MCF 10A (cell line): ENCODE data around the gene SPAG6. TPM values are rescaled to one million over a fixed set of nuclear protein-coding genes. Genes with fewer than 3 reads are reported as not detected.
A peak's percentile ranks its signal among the peaks of the same experiment; 100 is the strongest.

Source experiments
- BruUV-seq: library from RNA; stranded (reverse); fragments of 400-500 nt; replicated peaks from 2 replicates; lab custom pipeline; 2021; lab: Mats Ljungman, UMichigan
- CTCF ChIA-PET: fragments of 300-600 bp; sonication (Branson Sonifier 250); formaldehyde crosslinking; extraction: SDS; loops from one replicate; lab custom pipeline; 2021; ENCODE audit warnings: antibody characterized with exemption, inconsistent platforms; lab: Yijun Ruan, JAX
- POLR2A ChIA-PET: fragments of 300-600, 350-650 bp; sonication (Branson Sonifier 250); formaldehyde crosslinking; extraction: SDS; loops from one replicate; lab custom pipeline; 2020; ENCODE audit warnings: antibody characterized with exemption, inconsistent platforms; lab: Yijun Ruan, JAX
- DNase-seq: peaks from one replicate; pipeline ENCODE4 v3.0.0-alpha.2; 2018; ENCODE audit not compliant: unreplicated experiment
- H3K27ac Mint-ChIP-seq: one replicate; pipeline ENCODE4 v1.8.0; 2022; ENCODE audit warnings: mild to moderate bottlenecking, low read depth, mixed read lengths; ENCODE audit not compliant: unreplicated experiment
- H3K27me3 Mint-ChIP-seq: one replicate; pipeline ENCODE4 v1.8.0; 2022; ENCODE audit warnings: mixed read lengths; ENCODE audit not compliant: insufficient read depth, unreplicated experiment
- H3K36me3 Mint-ChIP-seq: one replicate; pipeline ENCODE4 v1.8.0; 2022; ENCODE audit warnings: mild to moderate bottlenecking, moderate library complexity, mixed read lengths; ENCODE audit not compliant: insufficient read depth, unreplicated experiment
- H3K4me1 Mint-ChIP-seq: one replicate; pipeline ENCODE4 v1.8.0; 2022; ENCODE audit warnings: mixed read lengths; ENCODE audit not compliant: insufficient read depth, unreplicated experiment
- H3K4me3 Mint-ChIP-seq: one replicate; pipeline ENCODE4 v1.8.0; 2022; ENCODE audit warnings: mild to moderate bottlenecking, moderate library complexity, mixed read lengths; ENCODE audit not compliant: unreplicated experiment
- H3K9me3 Mint-ChIP-seq: one replicate; pipeline ENCODE4 v1.8.0; 2022; ENCODE audit warnings: mixed read lengths; ENCODE audit not compliant: unreplicated experiment
- CTCF ChIP-seq: fragments of 200-600 bp; IDR thresholded peaks from one replicate; pipeline ENCODE4 v1.8.0; 2022; ENCODE audit warnings: antibody characterized with exemption, mild to moderate bottlenecking; ENCODE audit not compliant: unreplicated experiment
- intact Hi-C: fragments of 100-400 bp; cut with micrococcal nuclease; formaldehyde crosslinking; loops from 2 replicates; pipeline ENCODE4 v1.14.1; 2022
- total RNA-seq: library from RNA; stranded (reverse); gene quantifications from 2 replicates; pipeline ENCODE4 v1.2.3, GENCODE V29; 2022

The SPAG6 gene
- total RNA-seq, 1 experiment from 2014 or later, result not detected

GRCh38 chr10:22436526-22436892 lies 91.2 kb downstream of the SPAG6 start:
- Mint-ChIP-seq H3K27ac (no peak overlapping the region), H3K27me3 (no peaks in the 10 kb centered on the region), H3K9me3 (no peaks in the 10 kb centered on the region), H3K4me1 (peaks cover 20% of the 10 kb centered on the region), H3K4me3 (peak overlapping the region; percentile 10), H3K36me3 (peaks cover 13% of the 10 kb centered on the region)
- no peak for TF ChIP-seq CTCF
- CTCF ChIA-PET, result interaction anchor here (0.6 to 1.3 kb wide), 2 partner anchors 138 to 553 kb away, joined by 3 to 4 read pairs; no protein-coding TSS in a partner anchor
- POLR2A ChIA-PET, result interaction anchor here (1.0 kb wide), 1 partner anchor 9 kb away, joined by 3 read pairs; no protein-coding TSS in a partner anchor
- no peak for DNase-seq
- no TSS peak for BruUV-seq
- intact Hi-C loops, result loop anchor here (5.0 kb wide), 1 partner anchor 391 kb away; no protein-coding TSS in a partner anchor

GRCh38 chr10:22436893-22437619 lies 91.8 kb downstream of the SPAG6 start:
- CTCF ChIA-PET, result interaction anchor here (0.6 to 1.4 kb wide), 4 partner anchors 137 to 552 kb away, joined by 3 to 4 read pairs (median 3); no protein-coding TSS in a partner anchor
- Mint-ChIP-seq H3K9me3 (no peaks in the 10 kb centered on the region), H3K27ac (peak overlapping the region; percentile 89), H3K27me3 (no peaks in the 10 kb centered on the region), H3K36me3 (peaks cover 13% of the 10 kb centered on the region), H3K4me1 (peaks cover 20% of the 10 kb centered on the region), H3K4me3 (peak overlapping the region; percentile 76)
- intact Hi-C loops, result loop anchor here (5.0 kb wide), 1 partner anchor 390 kb away; no protein-coding TSS in a partner anchor
- TF ChIP-seq CTCF, result no peak
- POLR2A ChIA-PET, result interaction anchor here (0.6 to 1.9 kb wide), 4 partner anchors 9 to 941 kb away, joined by 3 to 4 read pairs (median 3); no protein-coding TSS in a partner anchor
- BruUV-seq, result TSS peak; percentile 43
- DNase-seq, result peak; percentile 67

- intact Hi-C loops, result loop anchor here (5.0 kb wide), 1 partner anchor 389 kb away; no protein-coding TSS in a partner anchor
- H3K9me3 Mint-ChIP-seq, result no peaks in the 10 kb centered on the region
- CTCF ChIA-PET, result interaction anchor here (1.1 to 1.4 kb wide), 4 partner anchors 36 to 173 kb away, joined by 3 to 4 read pairs (median 3); no protein-coding TSS in a partner anchor
- H3K27me3 Mint-ChIP-seq, result no peaks in the 10 kb centered on the region
- POLR2A ChIA-PET, result interaction anchor here (0.6 to 1.9 kb wide), 4 partner anchors 98 to 942 kb away, joined by 3 to 4 read pairs (median 3); no protein-coding TSS in a partner anchor
- no peak for TF ChIP-seq CTCF
- peaks cover 20% of the 10 kb centered on the region for H3K4me1 Mint-ChIP-seq
- BruUV-seq, result TSS peak; percentile 76
- H3K36me3 Mint-ChIP-seq, result peaks cover 13% of the 10 kb centered on the region
- DNase-seq, result no peak
- H3K27ac Mint-ChIP-seq, result peak overlapping the region; percentile 89
- peak overlapping the region; percentile 76 for H3K4me3 Mint-ChIP-seq
These were observed 92.6 kb downstream of the SPAG6 start for GRCh38 chr10:22437620-22438588.
